Measurements from ENCODE around the gene HTR3E. TPM values are rescaled to one million over a fixed set of nuclear protein-coding genes. Genes with fewer than 3 reads are reported as not detected.
"Not testable (repeated sequence)": the region's sequence is repeated elsewhere in the genome, so short reads cannot be mapped to it uniquely, and the experiment has no call there.

HTR3E gene
- total and polyA plus RNA-seq, 2 donors, result not detected

DNA sequence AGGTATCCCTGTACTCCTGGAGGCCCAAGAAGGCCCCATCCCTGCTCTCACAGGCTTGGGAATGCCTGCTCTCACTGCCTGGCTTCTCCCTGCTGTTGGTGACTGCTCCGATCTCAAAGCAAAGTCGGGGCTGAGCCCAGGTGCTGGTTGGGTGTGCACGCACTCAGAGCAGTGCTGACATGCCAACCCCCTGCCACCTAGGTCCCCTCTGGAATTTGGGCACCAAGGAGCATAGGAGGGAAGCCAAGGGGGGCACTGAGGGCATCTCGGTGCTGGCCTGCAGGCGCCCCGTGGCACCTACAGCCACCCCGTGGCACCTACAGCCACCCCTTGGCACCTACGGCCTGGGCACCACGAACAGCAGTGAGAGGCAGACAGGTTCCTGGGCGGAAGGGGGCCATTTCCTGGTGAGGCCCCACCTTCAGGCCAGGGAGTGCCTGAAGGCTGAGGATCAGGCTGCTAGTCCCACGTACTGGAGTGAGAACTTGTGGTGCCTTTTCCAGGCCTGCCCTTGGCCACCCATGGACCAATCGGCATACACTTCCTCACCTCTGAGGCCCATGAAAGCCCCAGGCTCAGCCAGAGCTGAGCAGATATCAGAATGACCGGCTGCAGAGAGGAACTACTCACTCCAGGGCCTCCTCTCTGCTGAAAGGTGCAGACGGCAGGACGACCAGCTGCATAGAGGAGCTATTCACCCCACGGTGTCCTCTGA is 15.6 kb upstream of the HTR3E start:
- no peaks in the 10 kb centered on the region for H3K36me3 ChIP-seq (ENCODE audit: insufficient read depth)
- H3K4me3 ChIP-seq (ENCODE audit: low read depth, low read length), result no peak overlapping the region
- H3K27ac ChIP-seq (ENCODE audit: low read depth), result no peak overlapping the region
- no peak for DNase-seq (ENCODE audit: extremely low spot score)
- WGBS, result 83% methylated on average over 16 of the region's 16 CpGs
- no peaks in the 10 kb centered on the region for H3K4me1 ChIP-seq (ENCODE audit: insufficient read depth)

GRCh38 chr3:184082034-184082433 is 14.8 kb upstream of the HTR3E start:
- Histone ChIP-seq H3K27ac (ENCODE audit: low read depth) (no peak overlapping the region), H3K36me3 (ENCODE audit: insufficient read depth) (no peaks in the 10 kb centered on the region), H3K4me3 (ENCODE audit: low read depth, low read length) (no peak overlapping the region), H3K4me1 (ENCODE audit: insufficient read depth) (no peaks in the 10 kb centered on the region)
- DNase-seq (ENCODE audit: extremely low spot score), result no peak
- WGBS, result 91% methylated on average over 10 of the region's 10 CpGs

DNA sequence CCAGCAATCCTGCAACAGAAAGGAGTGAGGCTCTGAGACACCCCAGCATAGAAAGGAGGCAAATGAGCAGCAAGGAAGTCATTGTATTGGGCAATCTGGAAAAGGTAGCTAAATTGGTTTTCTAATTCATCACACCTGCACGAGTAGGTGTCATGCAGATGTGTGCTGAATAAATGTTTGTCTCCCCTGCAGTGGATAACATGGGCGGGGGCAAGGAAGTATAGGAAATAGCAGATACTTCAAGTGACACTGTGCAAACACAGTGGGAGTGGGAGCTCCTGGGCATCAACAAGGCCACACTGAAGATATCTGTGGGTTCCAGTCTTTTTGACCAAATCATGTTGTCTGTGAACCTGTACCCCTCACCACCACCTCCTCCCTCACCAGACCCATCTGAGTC is 14.4 kb upstream of the HTR3E start:
- H3K36me3 ChIP-seq (ENCODE audit: insufficient read depth), result no peaks in the 10 kb centered on the region
- WGBS, result 75% methylated on average over 2 of the region's 2 CpGs
- H3K27ac ChIP-seq (ENCODE audit: low read depth), result no peak overlapping the region
- H3K4me1 ChIP-seq (ENCODE audit: insufficient read depth), result no peaks in the 10 kb centered on the region
- DNase-seq (ENCODE audit: extremely low spot score), result no peak
- H3K4me3 ChIP-seq (ENCODE audit: low read depth, low read length), result no peak overlapping the region

GRCh38 chr3:184085389-184085852 is 11.4 kb upstream of the HTR3E start:
- no peak for DNase-seq (ENCODE audit: extremely low spot score)
- 37% methylated on average over 3 of the region's 3 CpGs for WGBS
- H3K27ac ChIP-seq (ENCODE audit: low read depth), result no peak overlapping the region

GRCh38 chr3:184092199-184092598 is 4.7 kb upstream of the HTR3E start:
- no peak for DNase-seq (ENCODE audit: extremely low spot score)
- H3K36me3 ChIP-seq (ENCODE audit: insufficient read depth), result no peaks in the 10 kb centered on the region
- H3K4me1 ChIP-seq (ENCODE audit: insufficient read depth), result no peaks in the 10 kb centered on the region
- H3K4me3 ChIP-seq (ENCODE audit: low read depth, low read length), result no peak overlapping the region
- no peak overlapping the region for H3K27ac ChIP-seq (ENCODE audit: low read depth)
- WGBS, result 94% methylated on average over 3 of the region's 3 CpGs

More at GRCh38 chr3:184085389-184085852, 11.4 kb upstream of the HTR3E start:
- Histone ChIP-seq H3K4me1 (ENCODE audit: insufficient read depth) (no peaks in the 10 kb centered on the region), H3K36me3 (ENCODE audit: insufficient read depth) (no peaks in the 10 kb centered on the region), H3K4me3 (ENCODE audit: low read depth, low read length) (no peak overlapping the region)

- WGBS, result 89% methylated on average over 6 of the region's 6 CpGs
- H3K27ac ChIP-seq (ENCODE audit: low read depth), result no peak overlapping the region
- H3K4me3 ChIP-seq (ENCODE audit: low read depth, low read length), result no peak overlapping the region
Measured at GRCh38 chr3:184097556-184097955, 692 bp downstream of the HTR3E start.

DNA sequence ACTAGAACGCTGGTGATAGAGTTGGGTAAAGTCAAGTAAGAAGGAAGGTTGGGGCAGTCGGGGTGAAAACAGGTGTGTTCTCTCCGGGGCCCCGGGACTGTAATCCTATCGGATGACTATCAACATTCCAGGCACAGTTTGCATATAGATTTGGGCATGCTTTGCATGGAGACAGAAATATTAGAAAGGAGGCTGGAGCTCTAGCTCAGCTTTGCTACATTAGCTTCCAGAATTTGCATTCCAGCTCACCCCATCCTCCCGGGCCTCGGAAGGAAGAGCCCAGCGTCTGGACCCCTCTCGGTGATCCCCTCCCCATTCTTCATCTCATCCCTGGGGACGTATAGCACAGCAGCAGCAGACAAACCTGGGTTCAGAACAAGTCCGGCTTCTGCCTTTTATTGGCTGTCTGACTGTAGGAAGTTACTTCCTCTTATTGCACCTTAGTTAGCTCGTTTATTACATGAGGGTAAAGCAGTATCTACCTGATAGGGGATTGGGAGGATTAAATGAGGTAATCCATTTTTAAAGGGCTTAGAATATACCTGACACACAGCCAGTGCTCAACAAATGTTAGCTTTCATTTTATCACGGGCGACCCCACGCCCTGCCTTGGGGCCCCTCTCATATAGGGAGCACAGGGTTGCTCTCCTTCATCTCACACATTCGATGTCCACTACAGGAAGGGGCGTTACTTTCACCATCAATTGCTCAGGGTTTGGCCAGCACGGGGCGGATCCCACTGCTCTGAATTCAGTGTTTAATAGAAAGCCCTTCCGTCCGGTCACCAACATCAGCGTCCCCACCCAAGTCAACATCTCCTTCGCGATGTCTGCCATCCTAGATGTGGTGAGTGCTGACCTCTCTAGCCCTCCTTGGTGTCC is 3.2 kb downstream of the HTR3E start:
- DNase-seq (ENCODE audit: extremely low spot score), result no peak
- 55% methylated on average over 24 of the region's 24 CpGs for WGBS
- H3K4me3 ChIP-seq (ENCODE audit: low read depth, low read length), result no peak overlapping the region
- H3K36me3 ChIP-seq (ENCODE audit: insufficient read depth), result no peaks in the 10 kb centered on the region
- no peak overlapping the region for H3K27ac ChIP-seq (ENCODE audit: low read depth)
- no peaks in the 10 kb centered on the region for H3K4me1 ChIP-seq (ENCODE audit: insufficient read depth)

More at GRCh38 chr3:184097556-184097955, 692 bp downstream of the HTR3E start:
- no peak for DNase-seq (ENCODE audit: extremely low spot score)
- no peaks in the 10 kb centered on the region for H3K4me1 ChIP-seq (ENCODE audit: insufficient read depth)
- no peaks in the 10 kb centered on the region for H3K36me3 ChIP-seq (ENCODE audit: insufficient read depth)

DNA sequence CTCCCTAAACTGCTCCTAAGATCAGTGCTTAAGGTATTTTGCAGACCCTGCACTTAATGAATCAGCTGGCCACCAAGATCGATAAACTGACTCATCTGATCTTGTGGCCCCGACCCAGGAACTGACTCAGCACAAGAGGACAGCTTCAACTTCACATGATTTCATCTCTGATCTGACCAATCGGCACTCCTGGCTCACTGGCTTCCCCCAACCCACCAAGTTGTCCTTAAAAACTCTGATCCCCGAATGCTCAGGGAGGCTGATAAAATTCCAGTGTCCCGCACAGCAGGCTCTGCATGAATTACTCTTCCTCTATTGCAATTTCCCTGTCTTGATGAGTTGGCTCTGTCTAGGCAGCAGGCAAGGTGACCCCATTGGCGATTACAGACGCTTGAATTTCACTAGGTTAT is 13.5 kb downstream of the HTR3E start:
- H3K27ac ChIP-seq (ENCODE audit: low read depth), result no peak overlapping the region
- 49% methylated on average over 7 of the region's 7 CpGs for WGBS
- H3K4me3 ChIP-seq (ENCODE audit: low read depth, low read length), result no peak overlapping the region
- no peaks in the 10 kb centered on the region for H3K4me1 ChIP-seq (ENCODE audit: insufficient read depth)
- H3K36me3 ChIP-seq (ENCODE audit: insufficient read depth), result no peaks in the 10 kb centered on the region
- DNase-seq (ENCODE audit: extremely low spot score), result no peak

GRCh38 chr3:184116017-184116416 is 19.2 kb downstream of the HTR3E start:
- WGBS, result 83% methylated on average over 4 of the region's 4 CpGs
- Histone ChIP-seq H3K27ac (ENCODE audit: low read depth) (no peak overlapping the region), H3K4me3 (ENCODE audit: low read depth, low read length) (no peak overlapping the region), H3K36me3 (ENCODE audit: insufficient read depth) (no peaks in the 10 kb centered on the region), H3K4me1 (ENCODE audit: insufficient read depth) (no peaks in the 10 kb centered on the region)
- no peak for DNase-seq (ENCODE audit: extremely low spot score)

GRCh38 chr3:184117636-184118035 is 20.8 kb downstream of the HTR3E start:
- no peak overlapping the region for H3K27ac ChIP-seq (ENCODE audit: low read depth)
- DNase-seq (ENCODE audit: extremely low spot score), result no peak
- WGBS, result 94% methylated on average over 6 of the region's 6 CpGs
- H3K4me3 ChIP-seq (ENCODE audit: low read depth, low read length), result no peak overlapping the region
- no peaks in the 10 kb centered on the region for H3K36me3 ChIP-seq (ENCODE audit: insufficient read depth)
- no peaks in the 10 kb centered on the region for H3K4me1 ChIP-seq (ENCODE audit: insufficient read depth)

- H3K36me3 ChIP-seq (ENCODE audit: insufficient read depth); H3K27ac ChIP-seq (ENCODE audit: low read depth); DNase-seq (ENCODE audit: extremely low spot score); H3K4me1 ChIP-seq (ENCODE audit: insufficient read depth); H3K4me3 ChIP-seq (ENCODE audit: low read depth, low read length): not testable (repeated sequence)
- WGBS, result 95% methylated on average over 8 of the region's 8 CpGs
Measured at GRCh38 chr3:184121031-184121430, 24.2 kb downstream of the HTR3E start.

GRCh38 chr3:184126006-184126405 is 29.1 kb downstream of the HTR3E start:
- DNase-seq (ENCODE audit: extremely low spot score), result no peak
- H3K27ac ChIP-seq (ENCODE audit: low read depth), result no peak overlapping the region

GRCh38 chr3:184129012-184129411 is 32.1 kb downstream of the HTR3E start:
- 24% methylated on average over 2 of the region's 2 CpGs for WGBS
- DNase-seq (ENCODE audit: extremely low spot score), result no peak
- Histone ChIP-seq H3K27ac (ENCODE audit: low read depth) (no peak overlapping the region), H3K36me3 (ENCODE audit: insufficient read depth) (no peaks in the 10 kb centered on the region), H3K4me1 (ENCODE audit: insufficient read depth) (no peaks in the 10 kb centered on the region), H3K4me3 (ENCODE audit: low read depth, low read length) (no peak overlapping the region)

More at GRCh38 chr3:184126006-184126405, 29.1 kb downstream of the HTR3E start:
- 41% methylated on average over 3 of the region's 3 CpGs for WGBS
- no peak overlapping the region for H3K4me3 ChIP-seq (ENCODE audit: low read depth, low read length)
- H3K36me3 ChIP-seq (ENCODE audit: insufficient read depth), result no peaks in the 10 kb centered on the region
- H3K4me1 ChIP-seq (ENCODE audit: insufficient read depth), result no peaks in the 10 kb centered on the region

DNA sequence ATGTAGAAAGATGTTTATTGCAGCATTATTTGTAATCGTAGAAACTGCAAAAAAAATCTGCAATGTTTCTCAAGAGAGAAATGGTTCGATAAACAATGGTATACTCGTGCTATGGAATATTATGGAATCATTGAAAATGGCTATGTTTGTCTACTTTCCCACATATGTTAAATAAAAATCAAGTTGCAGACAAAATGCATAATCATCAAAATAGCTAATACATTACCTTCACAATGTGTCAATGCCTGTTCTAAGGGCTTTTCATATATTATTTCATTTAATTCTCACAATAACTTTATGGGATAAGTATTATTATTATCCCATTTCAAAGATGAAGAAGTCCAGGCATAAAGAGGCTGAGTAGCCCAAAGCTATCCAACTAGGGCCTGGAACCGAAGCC is 36.1 kb downstream of the HTR3E start:
- no peaks in the 10 kb centered on the region for H3K36me3 ChIP-seq (ENCODE audit: insufficient read depth)
- no peak for DNase-seq (ENCODE audit: extremely low spot score)
- 94% methylated on average over 4 of the region's 4 CpGs for WGBS
- no peaks in the 10 kb centered on the region for H3K4me1 ChIP-seq (ENCODE audit: insufficient read depth)
- H3K4me3 ChIP-seq (ENCODE audit: low read depth, low read length), result no peak overlapping the region
- no peak overlapping the region for H3K27ac ChIP-seq (ENCODE audit: low read depth)

Data from urinary bladder (tissue), 4 donors.